GM12878 (cell line): ENCODE measurements around the gene TNNT1.

Experiments used
- ASH2L ChIP-seq: fragments of 300-600, 200-600 bp; sonication (generic); IDR thresholded peaks from 2 replicates; pipeline ENCODE4 v1.6.1; 2017; ENCODE audit warnings: low read depth, mild to moderate bottlenecking, borderline replicate concordance
- CEBPZ ChIP-seq: fragments of 150-350 bp; IDR thresholded peaks from 2 replicates; pipeline ENCODE4 v1.6.1; 2016; ENCODE audit warnings: low read depth, low read length
- CHD2 ChIP-seq: IDR thresholded peaks from 2 replicates; pipeline ENCODE4 v1.6.1; 2011; ENCODE audit warnings: low read depth, low read length, improper control_type of control experiment, borderline replicate concordance
- EZH2 ChIP-seq: IDR thresholded peaks from 2 replicates; pipeline ENCODE4 v1.6.1; 2012; ENCODE audit warnings: low read depth, mild to moderate bottlenecking, control low read depth, inconsistent platforms, low read length, borderline replicate concordance; ENCODE audit not compliant: control insufficient read depth
- HDAC2 ChIP-seq: fragments of 200-600 bp; sonication (generic); IDR thresholded peaks from 2 replicates; pipeline ENCODE4 v1.6.1; 2017
- IRF4 ChIP-seq: IDR thresholded peaks from 2 replicates; pipeline ENCODE4 v1.6.1; 2011; ENCODE audit warnings: low read depth, low read length
- MXI1 ChIP-seq: fragments of 150-350 bp; IDR thresholded peaks from 2 replicates; pipeline ENCODE4 v1.6.1; 2011; ENCODE audit warnings: low read depth, mild to moderate bottlenecking, inconsistent platforms, low read length, improper control_type of control experiment
- NFIC ChIP-seq: IDR thresholded peaks from 2 replicates; pipeline ENCODE4 v1.6.1; 2012; ENCODE audit warnings: low read depth, mild to moderate bottlenecking, inconsistent platforms, low read length, moderate library complexity
- POLR2A ChIP-seq: IDR thresholded peaks from 2 replicates; pipeline ENCODE4 v1.6.1; 2011; ENCODE audit warnings: low read depth, mild to moderate bottlenecking, low read length
- RAD21 ChIP-seq: IDR thresholded peaks from 2 replicates; pipeline ENCODE4 v1.6.1; 2011; ENCODE audit warnings: mild to moderate bottlenecking, low read depth, low read length, moderate library complexity; ENCODE audit not compliant: insufficient read depth
- SIN3A ChIP-seq: IDR thresholded peaks from 2 replicates; pipeline ENCODE4 v1.6.1; 2012; ENCODE audit warnings: low read depth, low read length, improper control_type of control experiment
- STAT1 ChIP-seq: fragments of 450-650 bp; conservative IDR thresholded peaks from 2 replicates; pipeline ENCODE4 v1.6.1; 2014; ENCODE audit warnings: antibody characterized with exemption, mild to moderate bottlenecking
- ZNF384 ChIP-seq: IDR thresholded peaks from 2 replicates; pipeline ENCODE4 v1.6.1; 2012; ENCODE audit warnings: low read depth, mild to moderate bottlenecking, low read length, improper control_type of control experiment, borderline replicate concordance
- TF ChIP-seq, protein P1 (sequence below), 3 experiments: IDR thresholded peaks in 2 of 3; conservative IDR thresholded peaks in 1 of 3; 2 replicates each; pipeline ENCODE4 v1.5.1; 2011; ENCODE audit warnings: low read depth in 3 of 3, low read length in 3 of 3, mild to moderate bottlenecking in 3 of 3, control low read depth in 2 of 3, moderate library complexity in 2 of 3, inconsistent platforms in 1 of 3, mixed read lengths in 1 of 3; ENCODE audit not compliant: control insufficient read depth in 2 of 3, insufficient read depth in 1 of 3; ENCODE audit errors: extremely low read depth in 1 of 3

- TF ChIP-seq ZNF384 (no peak), POLR2A (no peak), RAD21 (no peak), STAT1 (no peak), NFIC (no peak), CHD2 (no peak), ASH2L (no peak), MXI1 (no peak), SIN3A (no peak), CEBPZ (no peak), IRF4 (no peak), EZH2 (no peak), HDAC2 (no peak)
- TF ChIP-seq, protein P1, sequence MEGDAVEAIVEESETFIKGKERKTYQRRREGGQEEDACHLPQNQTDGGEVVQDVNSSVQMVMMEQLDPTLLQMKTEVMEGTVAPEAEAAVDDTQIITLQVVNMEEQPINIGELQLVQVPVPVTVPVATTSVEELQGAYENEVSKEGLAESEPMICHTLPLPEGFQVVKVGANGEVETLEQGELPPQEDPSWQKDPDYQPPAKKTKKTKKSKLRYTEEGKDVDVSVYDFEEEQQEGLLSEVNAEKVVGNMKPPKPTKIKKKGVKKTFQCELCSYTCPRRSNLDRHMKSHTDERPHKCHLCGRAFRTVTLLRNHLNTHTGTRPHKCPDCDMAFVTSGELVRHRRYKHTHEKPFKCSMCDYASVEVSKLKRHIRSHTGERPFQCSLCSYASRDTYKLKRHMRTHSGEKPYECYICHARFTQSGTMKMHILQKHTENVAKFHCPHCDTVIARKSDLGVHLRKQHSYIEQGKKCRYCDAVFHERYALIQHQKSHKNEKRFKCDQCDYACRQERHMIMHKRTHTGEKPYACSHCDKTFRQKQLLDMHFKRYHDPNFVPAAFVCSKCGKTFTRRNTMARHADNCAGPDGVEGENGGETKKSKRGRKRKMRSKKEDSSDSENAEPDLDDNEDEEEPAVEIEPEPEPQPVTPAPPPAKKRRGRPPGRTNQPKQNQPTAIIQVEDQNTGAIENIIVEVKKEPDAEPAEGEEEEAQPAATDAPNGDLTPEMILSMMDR (IDR thresholded peaks at IDR 0.05 in 2 of 3, conservative IDR thresholded peaks at IDR 0.05 in 1 of 3; ENCODE audit: control insufficient read depth in 2 of 3, extremely low read depth in 1 of 3, insufficient read depth in 1 of 3, low read depth in 3 of 3, low read length in 3 of 3) = no peak
These were observed 35.4 kb downstream of the TNNT1 start for GRCh38 chr19:55113570-55114039.
